Epithelial cell of prostate (primary cell): ENCODE data around the gene SASS6.
"Not testable (repeated sequence)": the region's sequence is repeated elsewhere in the genome, so short reads cannot be mapped to it uniquely, and the experiment has no call there.

Experiments used
- DNase-seq: peaks from one replicate; pipeline ENCODE4 v3.0.0-alpha.2; 2011; ENCODE audit warnings: low read depth, low spot score
- H3K27ac ChIP-seq: fragments of 450-650 bp; 2 replicates; pipeline ENCODE4 v1.5.1; 2017; ENCODE audit warnings: mild to moderate bottlenecking

Gene SASS6

DNA sequence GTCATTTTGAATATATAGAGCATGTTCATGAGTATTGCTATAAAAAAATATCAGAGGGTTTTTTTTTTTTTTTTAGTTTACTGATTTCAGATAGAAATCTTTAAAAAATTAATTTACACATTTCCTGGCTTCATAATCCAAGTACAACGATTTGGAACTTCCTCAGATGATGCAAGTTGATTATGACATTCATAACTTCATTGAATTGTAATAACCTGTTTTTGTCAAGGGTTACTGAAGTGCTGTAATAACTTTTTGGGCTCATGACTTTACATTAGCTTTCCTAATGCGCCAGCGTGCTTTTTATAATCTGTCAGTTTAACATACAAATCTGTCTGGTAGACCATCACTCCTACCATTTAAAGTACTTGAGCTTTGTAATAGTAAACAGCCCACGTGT lies 81.3 kb downstream of the SASS6 start:
- DNase-seq = no peak
- H3K27ac ChIP-seq = peak overlapping the region; percentile 67

DNA sequence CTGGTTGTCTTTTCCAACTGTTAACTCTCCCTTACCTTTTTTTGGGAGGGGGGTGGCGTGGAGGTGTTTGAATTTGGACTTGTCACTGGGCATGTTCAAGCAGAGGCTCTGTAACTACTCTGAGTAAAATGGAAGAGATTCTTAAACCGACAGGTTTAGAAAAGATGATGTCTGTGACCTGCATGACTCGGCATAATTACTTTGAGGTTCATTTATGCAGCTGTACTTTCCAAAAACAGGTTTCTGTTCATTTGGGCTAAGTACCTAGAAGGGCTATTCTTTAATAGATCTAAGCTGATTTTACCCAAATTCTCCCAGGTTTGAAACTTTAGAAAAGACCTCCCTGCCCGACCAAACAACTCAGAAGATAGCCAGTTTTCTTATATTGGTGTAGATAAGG lies 82.6 kb downstream of the SASS6 start:
- H3K27ac ChIP-seq = peak overlapping the region; percentile 67
- DNase-seq = no peak

- not testable (repeated sequence) for H3K27ac ChIP-seq, DNase-seq
Observed at GRCh38 chr1:100047235-100047708, 85.5 kb downstream of the SASS6 start.

- no peak overlapping the region for H3K27ac ChIP-seq
- no peak for DNase-seq
Observed at GRCh38 chr1:100045206-100045605, 87.5 kb downstream of the SASS6 start.

DNA sequence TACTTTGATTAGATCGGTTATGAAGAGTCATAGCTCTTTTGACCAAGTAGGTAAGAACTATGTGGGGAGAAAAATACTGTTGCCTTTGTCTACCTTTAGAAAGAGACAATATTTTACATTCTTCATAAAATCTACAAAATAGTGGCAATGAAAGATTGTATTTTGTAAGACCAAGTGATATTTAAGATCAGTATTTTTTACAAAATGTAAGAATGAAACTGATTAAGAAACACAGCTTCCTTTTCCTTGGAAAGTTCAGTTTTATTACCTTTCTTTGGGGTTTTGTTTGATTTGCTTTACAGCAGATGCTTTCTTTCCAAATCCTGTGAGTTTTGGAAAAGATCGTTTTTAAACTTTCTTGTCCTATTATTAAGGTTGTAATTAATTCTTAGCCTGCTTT lies 93.1 kb downstream of the SASS6 start:
- DNase-seq = no peak
- peak overlapping the region; percentile 90 for H3K27ac ChIP-seq

GRCh38 chr1:100038660-100039287 lies 94.0 kb downstream of the SASS6 start:
- DNase-seq = no peak
- peak overlapping the region; percentile 90 for H3K27ac ChIP-seq

GRCh38 chr1:100037927-100038659 lies 94.6 kb downstream of the SASS6 start:
- no peak for DNase-seq
- peak overlapping the region; percentile 90 for H3K27ac ChIP-seq

- no peak for DNase-seq
- H3K27ac ChIP-seq = peak overlapping the region; percentile 90
Observed at GRCh38 chr1:100037656-100037926, 95.1 kb downstream of the SASS6 start.

- DNase-seq = no peak
Observed at GRCh38 chr1:100036718-100037655, 95.7 kb downstream of the SASS6 start.

GRCh38 chr1:100035214-100035613 lies 97.5 kb downstream of the SASS6 start:
- DNase-seq = no peak
- H3K27ac ChIP-seq = no peak overlapping the region

More at GRCh38 chr1:100036718-100037655, 95.7 kb downstream of the SASS6 start:
- H3K27ac ChIP-seq = peak overlapping the region; percentile 90

DNA sequence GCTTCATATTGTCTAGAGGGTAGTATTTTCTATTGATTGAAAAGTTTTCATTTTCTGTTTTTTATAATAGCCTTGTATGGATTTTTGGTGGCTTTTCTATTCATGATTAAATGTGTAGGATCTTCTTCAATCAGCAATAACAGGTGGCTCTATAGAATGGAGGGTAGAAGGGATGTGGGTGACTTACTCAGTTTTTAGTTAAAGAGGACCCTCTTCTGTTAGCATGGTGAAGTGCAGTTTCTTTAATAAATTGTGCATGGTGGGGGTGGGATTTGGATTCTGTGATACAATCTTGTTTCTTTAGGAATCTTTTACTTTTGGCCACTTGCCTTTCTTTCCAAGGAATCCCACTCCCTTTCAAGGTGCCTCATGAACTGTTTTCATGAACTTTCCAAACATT lies 98.3 kb downstream of the SASS6 start:
- H3K27ac ChIP-seq = no peak overlapping the region
- no peak for DNase-seq
